DND-41 (cell line): ENCODE data around the gene DCPS.

ENCODE experiments used
- ATAC-seq: fragments of 200-7000 bp; cut with Tn5 transposase; 3 replicates; pipeline ENCODE4 v1.9.1; 2021; ENCODE audit warnings: low read depth; ENCODE audit not compliant: insufficient read depth
- DNase-seq: peaks from one replicate; pipeline ENCODE4 v3.0.0-alpha.2; 2020
- H2AFZ ChIP-seq: 2 replicates; pipeline ENCODE4 v1.6.0; 2012; ENCODE audit warnings: low read depth, low read length
- H3K27ac ChIP-seq: 2 replicates; pipeline ENCODE4 v1.5.1; 2012; ENCODE audit warnings: low read length, inconsistent platforms
- H3K27me3 ChIP-seq: fragments of 200-600 bp; sonication (generic); 2 replicates; pipeline ENCODE4 v1.6.0; 2012; ENCODE audit warnings: low read length, mild to moderate bottlenecking, inconsistent platforms; ENCODE audit not compliant: insufficient read depth, poor library complexity
- H3K36me3 ChIP-seq: 2 replicates; pipeline ENCODE4 v1.5.1; 2012; ENCODE audit warnings: low read length, inconsistent platforms; ENCODE audit not compliant: insufficient read depth
- H3K4me1 ChIP-seq: 2 replicates; pipeline ENCODE4 v1.5.1; 2012; ENCODE audit warnings: mild to moderate bottlenecking, low read length; ENCODE audit not compliant: insufficient read depth
- H3K4me2 ChIP-seq: 2 replicates; pipeline ENCODE4 v1.6.0; 2012; ENCODE audit warnings: mild to moderate bottlenecking, moderate library complexity, low read length, inconsistent platforms; ENCODE audit not compliant: insufficient read depth
- H3K4me3 ChIP-seq, 2 experiments: fragments of 200-600 bp in 1 of 2; shearing (Covaris generic) in 1 of 2; 2 replicates each; pipeline ENCODE4 v1.5.1; 2012 to 2016; ENCODE audit warnings: inconsistent platforms in 2 of 2, low read length in 2 of 2, mild to moderate bottlenecking in 2 of 2, low read depth in 1 of 2, moderate library complexity in 1 of 2
- H3K79me2 ChIP-seq: 2 replicates; pipeline ENCODE4 v1.6.0; 2012; ENCODE audit warnings: low read length, inconsistent platforms; ENCODE audit not compliant: insufficient read depth
- H3K9ac ChIP-seq: 2 replicates; pipeline ENCODE4 v1.6.0; 2012; ENCODE audit warnings: low read depth, mild to moderate bottlenecking, inconsistent platforms, low read length, moderate library complexity
- H3K9me3 ChIP-seq: 2 replicates; pipeline ENCODE4 v1.5.1; 2012; ENCODE audit warnings: low read length, moderate library complexity, mild to moderate bottlenecking, inconsistent platforms; ENCODE audit not compliant: insufficient read depth, severe bottlenecking
- H4K20me1 ChIP-seq: 2 replicates; pipeline ENCODE4 v1.6.0; 2012; ENCODE audit warnings: low read length; ENCODE audit not compliant: insufficient read depth
- CTCF ChIP-seq: IDR thresholded peaks from 2 replicates; pipeline ENCODE4 v1.5.1; 2012; ENCODE audit warnings: borderline replicate concordance, low read length, moderate library complexity, mild to moderate bottlenecking; ENCODE audit not compliant: poor library complexity, severe bottlenecking; ENCODE audit errors: extremely low read depth
- EZH2 ChIP-seq: IDR thresholded peaks from 3 replicates; pipeline ENCODE4 v1.6.1; 2012; ENCODE audit warnings: borderline replicate concordance, low read depth, mild to moderate bottlenecking, moderate library complexity, low read length, inconsistent platforms; ENCODE audit not compliant: severe bottlenecking

Gene DCPS

DNA sequence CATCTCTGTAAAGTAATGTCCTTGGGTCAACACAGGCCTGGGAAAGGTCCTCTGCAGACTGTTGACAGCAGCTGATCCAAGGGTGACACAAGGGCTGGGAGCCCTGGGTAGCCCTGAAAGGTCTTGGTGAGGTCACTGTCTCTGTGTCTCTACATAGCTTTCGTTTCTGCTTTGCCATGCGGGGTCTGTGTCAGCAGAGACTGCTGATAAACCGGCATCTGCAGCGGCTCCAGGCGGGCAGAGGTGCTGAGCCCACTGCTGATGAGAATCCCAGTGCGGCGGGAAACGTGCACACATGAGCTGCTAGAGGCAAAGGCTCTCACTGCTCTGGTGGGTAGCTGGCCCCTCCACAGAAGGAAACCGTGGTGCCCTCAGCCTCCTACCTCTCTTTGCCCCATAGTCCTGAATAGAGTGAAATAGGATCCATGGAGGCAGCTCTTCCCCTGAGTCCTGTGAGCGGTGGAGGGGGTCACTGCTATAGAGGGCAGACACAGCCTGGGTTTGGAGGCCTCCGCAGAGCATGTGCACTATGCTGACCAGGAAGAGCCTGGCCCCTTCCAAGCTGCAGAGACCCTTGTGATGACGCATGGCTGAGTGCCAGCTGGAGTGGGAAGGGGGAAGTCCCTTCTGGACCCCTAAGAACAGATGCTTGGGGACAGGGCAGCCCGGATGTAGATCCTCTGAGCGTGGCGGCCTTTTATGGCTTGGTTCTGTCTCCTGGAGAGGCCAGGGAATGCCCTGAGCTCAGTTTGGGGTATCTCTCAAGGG lies 33.8 kb downstream of the DCPS start:
- ATAC-seq, result no peak
- Histone ChIP-seq H3K4me1 (no peaks in the 10 kb centered on the region; the same call in 1 of the 2 replicates), H3K27ac (0 out of 2 replicates have a peak overlapping the region, but pooled peaks have one; percentile 19), H3K9ac (no peak overlapping the region), H3K79me2 (no peaks in the 10 kb centered on the region), H3K4me2 (no peak overlapping the region), H2AFZ (no peak overlapping the region), H3K4me3 (no peak overlapping the region), H3K9me3 (no peaks in the 10 kb centered on the region), H3K36me3 (peaks cover 56% of the 10 kb centered on the region), H3K27me3 (no peaks in the 10 kb centered on the region), H4K20me1 (no peaks in the 10 kb centered on the region; the same call in 1 of the 2 replicates)
- TF ChIP-seq CTCF (no peak), EZH2 (no peak)
- no peak for DNase-seq

GRCh38 chr11:126338346-126339055 lies 34.6 kb downstream of the DCPS start:
- Histone ChIP-seq H4K20me1 (peaks cover under 1% of the 10 kb centered on the region; the same call in 1 of the 2 replicates), H3K36me3 (peaks cover 60% of the 10 kb centered on the region), H3K4me1 (no peaks in the 10 kb centered on the region; the same call in 1 of the 2 replicates), H3K9me3 (no peaks in the 10 kb centered on the region), H3K4me2 (no peak overlapping the region), H3K9ac (no peak overlapping the region), H3K4me3 (no peak overlapping the region), H3K79me2 (no peaks in the 10 kb centered on the region), H2AFZ (no peak overlapping the region), H3K27me3 (no peaks in the 10 kb centered on the region), H3K27ac (0 out of 2 replicates have a peak overlapping the region, but pooled peaks have one; percentile 19)
- TF ChIP-seq EZH2, result no peak
- no peak for TF ChIP-seq CTCF
- ATAC-seq (no peak), DNase-seq (no peak)

DNA sequence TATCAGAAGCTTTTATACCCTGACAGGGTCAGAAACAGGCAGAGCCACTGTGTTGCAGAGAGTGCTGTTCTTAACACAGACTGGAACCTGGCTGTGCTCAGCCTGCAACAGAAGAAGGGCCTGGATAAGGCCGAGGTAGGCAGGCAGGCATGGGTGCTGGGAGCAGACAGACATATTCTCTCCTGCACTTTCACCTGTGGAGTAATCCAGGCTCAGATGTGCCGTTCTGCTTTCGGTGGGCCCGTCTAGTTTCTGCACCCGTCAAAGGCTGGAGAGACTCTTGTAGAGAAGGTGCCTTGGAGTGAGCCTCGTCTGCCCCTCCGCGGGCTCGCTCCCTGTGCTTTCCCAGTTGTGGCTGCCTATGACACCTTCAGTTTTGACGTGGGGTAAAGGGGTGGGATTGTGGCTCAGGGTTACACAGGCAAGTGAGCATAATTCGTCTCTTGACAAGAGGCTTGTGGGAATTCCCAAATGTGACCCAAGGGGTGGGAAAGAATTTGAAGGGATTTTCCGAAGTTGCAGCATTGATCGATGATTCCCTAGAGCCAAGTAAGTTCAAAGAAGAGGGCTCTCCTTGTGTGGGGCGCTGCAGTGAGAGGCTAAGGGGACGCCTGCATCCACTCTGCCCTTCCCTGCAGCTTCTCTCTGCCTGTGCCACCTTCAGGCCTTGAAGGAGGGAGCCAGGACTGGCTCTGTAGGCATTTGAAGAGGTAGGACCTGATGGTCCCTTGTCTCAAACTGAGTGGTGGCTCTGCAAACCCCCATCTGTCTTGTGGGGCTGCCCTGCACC lies 35.4 kb downstream of the DCPS start:
- Histone ChIP-seq H3K36me3 (peaks cover 64% of the 10 kb centered on the region), H3K4me2 (no peak overlapping the region)
- DNase-seq, result no peak

More for the DNA sequence above, 35.4 kb downstream of the DCPS start:
- no peak overlapping the region for H3K4me3 ChIP-seq
- no peak overlapping the region for H3K27ac ChIP-seq
- H3K79me2 ChIP-seq, result no peaks in the 10 kb centered on the region
- TF ChIP-seq EZH2 (no peak), CTCF (no peak)
- no peak for ATAC-seq
- H3K27me3 ChIP-seq, result no peaks in the 10 kb centered on the region
- no peak overlapping the region for H2AFZ ChIP-seq
- H4K20me1 ChIP-seq, result peaks cover 3% of the 10 kb centered on the region; the same call in 1 of the 2 replicates
- no peak overlapping the region for H3K9ac ChIP-seq
- no peaks in the 10 kb centered on the region for H3K9me3 ChIP-seq
- H3K4me1 ChIP-seq, result no peaks in the 10 kb centered on the region; the same call in 1 of the 2 replicates
